ENCODE measurements around the gene UBE2G1. TPM values are rescaled to one million over a fixed set of nuclear protein-coding genes. Genes with fewer than 3 reads are reported as not detected.

The UBE2G1 gene
- total and polyA plus RNA-seq, 2 of the 13 experiments (the other 11 are each of a cell fraction or from before 2014, with no cell fraction given) = 27.9 to 42.6 TPM

- TF ChIP-seq, protein P1, sequence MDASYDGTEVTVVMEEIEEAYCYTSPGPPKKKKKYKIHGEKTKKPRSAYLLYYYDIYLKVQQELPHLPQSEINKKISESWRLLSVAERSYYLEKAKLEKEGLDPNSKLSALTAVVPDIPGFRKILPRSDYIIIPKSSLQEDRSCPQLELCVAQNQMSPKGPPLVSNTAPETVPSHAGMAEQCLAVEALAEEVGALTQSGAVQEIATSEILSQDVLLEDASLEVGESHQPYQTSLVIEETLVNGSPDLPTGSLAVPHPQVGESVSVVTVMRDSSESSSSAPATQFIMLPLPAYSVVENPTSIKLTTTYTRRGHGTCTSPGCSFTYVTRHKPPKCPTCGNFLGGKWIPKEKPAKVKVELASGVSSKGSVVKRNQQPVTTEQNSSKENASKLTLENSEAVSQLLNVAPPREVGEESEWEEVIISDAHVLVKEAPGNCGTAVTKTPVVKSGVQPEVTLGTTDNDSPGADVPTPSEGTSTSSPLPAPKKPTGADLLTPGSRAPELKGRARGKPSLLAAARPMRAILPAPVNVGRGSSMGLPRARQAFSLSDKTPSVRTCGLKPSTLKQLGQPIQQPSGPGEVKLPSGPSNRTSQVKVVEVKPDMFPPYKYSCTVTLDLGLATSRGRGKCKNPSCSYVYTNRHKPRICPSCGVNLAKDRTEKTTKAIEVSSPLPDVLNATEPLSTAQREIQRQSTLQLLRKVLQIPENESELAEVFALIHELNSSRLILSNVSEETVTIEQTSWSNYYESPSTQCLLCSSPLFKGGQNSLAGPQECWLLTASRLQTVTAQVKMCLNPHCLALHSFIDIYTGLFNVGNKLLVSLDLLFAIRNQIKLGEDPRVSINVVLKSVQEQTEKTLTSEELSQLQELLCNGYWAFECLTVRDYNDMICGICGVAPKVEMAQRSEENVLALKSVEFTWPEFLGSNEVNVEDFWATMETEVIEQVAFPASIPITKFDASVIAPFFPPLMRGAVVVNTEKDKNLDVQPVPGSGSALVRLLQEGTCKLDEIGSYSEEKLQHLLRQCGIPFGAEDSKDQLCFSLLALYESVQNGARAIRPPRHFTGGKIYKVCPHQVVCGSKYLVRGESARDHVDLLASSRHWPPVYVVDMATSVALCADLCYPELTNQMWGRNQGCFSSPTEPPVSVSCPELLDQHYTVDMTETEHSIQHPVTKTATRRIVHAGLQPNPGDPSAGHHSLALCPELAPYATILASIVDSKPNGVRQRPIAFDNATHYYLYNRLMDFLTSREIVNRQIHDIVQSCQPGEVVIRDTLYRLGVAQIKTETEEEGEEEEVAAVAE (CRISPR knock-in tag; IDR thresholded peaks at IDR 0.05; ENCODE audit: borderline replicate concordance) = no peak
- TF ChIP-seq, protein P2, sequence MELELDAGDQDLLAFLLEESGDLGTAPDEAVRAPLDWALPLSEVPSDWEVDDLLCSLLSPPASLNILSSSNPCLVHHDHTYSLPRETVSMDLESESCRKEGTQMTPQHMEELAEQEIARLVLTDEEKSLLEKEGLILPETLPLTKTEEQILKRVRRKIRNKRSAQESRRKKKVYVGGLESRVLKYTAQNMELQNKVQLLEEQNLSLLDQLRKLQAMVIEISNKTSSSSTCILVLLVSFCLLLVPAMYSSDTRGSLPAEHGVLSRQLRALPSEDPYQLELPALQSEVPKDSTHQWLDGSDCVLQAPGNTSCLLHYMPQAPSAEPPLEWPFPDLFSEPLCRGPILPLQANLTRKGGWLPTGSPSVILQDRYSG (CRISPR knock-in tag; IDR thresholded peaks at IDR 0.05) = no peak
- TF ChIP-seq SOX6 (IDR thresholded peaks at IDR 0.05) = no peak
- TF ChIP-seq SOX6 (CRISPR knock-in tag; IDR thresholded peaks at IDR 0.05) = no peak
- TF ChIP-seq NFYC (CRISPR knock-in tag; IDR thresholded peaks at IDR 0.05) = peak; percentile 33
- TF ChIP-seq SIN3B (IDR thresholded peaks at IDR 0.05; ENCODE audit: low read length) = peak; percentile 77
- 0 out of 2 replicates have a peak, but pooled peaks have one; percentile 32 for TF ChIP-seq ZSCAN31 (CRISPR knock-in tag; IDR thresholded peaks at IDR 0.05; ENCODE audit: low read depth)
- no peak for TF ChIP-seq ZMYM2 (CRISPR knock-in tag; IDR thresholded peaks at IDR 0.05)
- TF ChIP-seq TCF7 (IDR thresholded peaks at IDR 0.05; ENCODE audit: low read depth) = no peak
- TF ChIP-seq POGZ (CRISPR knock-in tag; IDR thresholded peaks at IDR 0.05) = peak; percentile 88
- TF ChIP-seq POLR2A (IDR thresholded peaks at IDR 0.05; ENCODE audit: insufficient read depth in 1 of 2, low read depth in 2 of 2, low read length in 2 of 2) = peak; percentile 71 to 77
- no peak for TF ChIP-seq NR2F6 (IDR thresholded peaks at IDR 0.05)
- TF ChIP-seq NR2F6 (CRISPR knock-in tag; IDR thresholded peaks at IDR 0.05) = 0 out of 2 replicates have a peak, but pooled peaks have one; percentile 31
- TF ChIP-seq MIER2 (CRISPR knock-in tag; IDR thresholded peaks at IDR 0.05) = no peak
- no peak for TF ChIP-seq ZNF563 (CRISPR knock-in tag; IDR thresholded peaks at IDR 0.05)
- TF ChIP-seq ZNF678 (CRISPR knock-in tag; IDR thresholded peaks at IDR 0.05) = peak; percentile 73; the same call in 1 of the 2 replicates
- TF ChIP-seq ZNF574 (CRISPR knock-in tag; IDR thresholded peaks at IDR 0.05) = peak; percentile 76; the same call in 1 of the 2 replicates
- TF ChIP-seq REXO4 (CRISPR knock-in tag; IDR thresholded peaks at IDR 0.05; ENCODE audit: borderline replicate concordance) = no peak
- TF ChIP-seq HNRNPK (IDR thresholded peaks at IDR 0.05; ENCODE audit: low read depth, low read length, poor library complexity, severe bottlenecking) = peak; percentile 86
- no peak for TF ChIP-seq ZNF512 (CRISPR knock-in tag; IDR thresholded peaks at IDR 0.05)
- TF ChIP-seq DNMT1 (CRISPR knock-in tag; IDR thresholded peaks at IDR 0.05) = no peak
- TF ChIP-seq POLR2AphosphoS5 (IDR thresholded peaks at IDR 0.05; ENCODE audit: low read depth, low read length) = peak; percentile 90
Observed at GRCh38 chr17:4263282-4264215, 102.9 kb downstream of the UBE2G1 start, which contains the start of gene ANKFY1 (continued).

Measured in HepG2 (cell line).